H1 (cell line): ENCODE data around the gene DYDC2. TPM values are rescaled to one million over a fixed set of nuclear protein-coding genes. Genes with fewer than 3 reads are reported as not detected.

ENCODE experiments used
- CTCF ChIA-PET: fragments of 300-600 bp; sonication (Branson Sonifier 250); formaldehyde crosslinking; loops from one replicate; lab custom pipeline; 2021; ENCODE audit not compliant: partially characterized antibody; lab: Charles Lee
- POLR2A ChIA-PET: fragments of 300-600 bp; sonication (Branson Sonifier 250); formaldehyde crosslinking; loops from one replicate; lab custom pipeline; 2021; ENCODE audit warnings: inconsistent platforms; ENCODE audit not compliant: partially characterized antibody; lab: Charles Lee
- DNase-seq, 2 experiments: peaks; one replicate each; pipeline versions ENCODE4 v3.0.0 to v3.0.0-alpha.2; 2010 to 2022; ENCODE audit warnings: low spot score in 2 of 2, low read depth in 1 of 2, mixed read lengths in 1 of 2
- FAIRE-seq: peaks from 2 replicates; lab custom pipeline; 2011; peaks lifted over from hg19 to GRCh38; lab: Jason Lieb, UNC
- H2AFZ ChIP-seq: 2 replicates; pipeline ENCODE4 v1.8.1; 2012; ENCODE audit warnings: low read length, inconsistent platforms
- H2AK5ac ChIP-seq: 2 replicates; pipeline ENCODE4 v1.6.1; 2013; ENCODE audit warnings: low read depth, low read length
- H2BK120ac ChIP-seq: replicated peaks from 2 replicates; pipeline ENCODE3; 2013; ENCODE audit warnings: low read depth, low read length, inconsistent platforms
- H2BK12ac ChIP-seq: 2 replicates; pipeline ENCODE4 v1.6.1; 2013; ENCODE audit warnings: low read depth, low read length
- H2BK15ac ChIP-seq: 2 replicates; pipeline ENCODE4 v1.6.1; 2013; ENCODE audit warnings: low read length
- H2BK20ac ChIP-seq: 2 replicates; pipeline ENCODE4 v1.6.1; 2013; ENCODE audit warnings: low read length
- H2BK5ac ChIP-seq: 2 replicates; pipeline ENCODE4 v1.6.1; 2013; ENCODE audit warnings: low read depth, low read length
- H3K14ac ChIP-seq: 2 replicates; pipeline ENCODE4 v1.6.1; 2013; ENCODE audit warnings: inconsistent platforms; ENCODE audit not compliant: insufficient read length
- H3K18ac ChIP-seq: 2 replicates; pipeline ENCODE4 v1.6.1; 2013; ENCODE audit warnings: low read length; ENCODE audit errors: extremely low read depth
- H3K23ac ChIP-seq: 2 replicates; pipeline ENCODE4 v1.6.1; 2013; ENCODE audit warnings: inconsistent platforms; ENCODE audit not compliant: insufficient read length
- H3K23me2 ChIP-seq: 2 replicates; pipeline ENCODE4 v1.6.1; 2013; ENCODE audit warnings: low read depth, low read length
- H3K27ac ChIP-seq: 2 replicates; pipeline ENCODE4 v1.6.1; 2011; ENCODE audit warnings: low read depth, low read length, inconsistent platforms
- H3K27me3 ChIP-seq, 4 experiments: replicated peaks in 1 of 4; 1 replicate in 1 of 4; 2 replicates in 3 of 4; pipeline versions ENCODE4 v1.6.1 to v1.8.1; 2011 to 2013; ENCODE audit warnings: low read length in 3 of 4, mild to moderate bottlenecking in 3 of 4, inconsistent platforms in 2 of 4, mixed read lengths in 2 of 4, moderate library complexity in 1 of 4; ENCODE audit not compliant: control insufficient read depth in 3 of 4, insufficient read depth in 3 of 4; ENCODE audit errors: extremely low read depth in 1 of 4
- H3K36me3 ChIP-seq, 4 experiments: 2 replicates each; pipeline versions ENCODE4 v1.6.1 to v1.8.1; 2011 to 2013; ENCODE audit warnings: mild to moderate bottlenecking in 4 of 4, low read length in 3 of 4, moderate library complexity in 2 of 4, control low read depth in 1 of 4, inconsistent platforms in 1 of 4; ENCODE audit not compliant: insufficient read depth in 4 of 4, control insufficient read depth in 2 of 4
- H3K4ac ChIP-seq: replicated peaks from 2 replicates; pipeline ENCODE3; 2013; ENCODE audit warnings: low read length, low read depth, mixed read lengths, inconsistent platforms; ENCODE audit not compliant: insufficient read length
- H3K4me1 ChIP-seq, 4 experiments: replicated peaks in 1 of 4; 1 replicate in 1 of 4; 2 replicates in 3 of 4; pipeline versions ENCODE4 v1.6.1 to v1.8.1; 2011 to 2013; ENCODE audit warnings: low read length in 3 of 4, inconsistent platforms in 2 of 4, mixed read lengths in 1 of 4; ENCODE audit not compliant: insufficient read depth in 4 of 4, control insufficient read depth in 3 of 4
- H3K4me2 ChIP-seq, 2 experiments: 2 replicates each; pipeline versions ENCODE4 v1.6.1 to v1.8.1; 2011 to 2013; ENCODE audit warnings: low read depth in 2 of 2, low read length in 2 of 2, control low read depth in 1 of 2, inconsistent platforms in 1 of 2, mild to moderate bottlenecking in 1 of 2; ENCODE audit not compliant: insufficient read depth in 1 of 2
- H3K4me3 ChIP-seq, 4 experiments: fragments of 200-600, 300-600 bp in 1 of 4; sonication (generic), shearing (Covaris generic), sonication (Bioruptor Twin) in 1 of 4; 2 replicates each; pipeline versions ENCODE4 v1.5.1 to v1.8.1; 2011 to 2016; ENCODE audit warnings: low read length in 4 of 4, low read depth in 3 of 4, control low read depth in 2 of 4, inconsistent platforms in 2 of 4, mild to moderate bottlenecking in 2 of 4, mixed read lengths in 1 of 4, moderate library complexity in 1 of 4; ENCODE audit not compliant: insufficient read depth in 2 of 4; ENCODE audit errors: extremely low read depth in 1 of 4
- H3K56ac ChIP-seq: replicated peaks from 2 replicates; pipeline ENCODE3; 2013; ENCODE audit warnings: low read depth, mild to moderate bottlenecking, mixed read lengths, low read length, inconsistent platforms; ENCODE audit not compliant: insufficient read length
- H3K79me1 ChIP-seq: 2 replicates; pipeline ENCODE4 v1.6.1; 2013; ENCODE audit warnings: low read depth, low read length, control low read depth
- H3K79me2 ChIP-seq, 2 experiments: 2 replicates each; pipeline versions ENCODE4 v1.6.1 to v1.8.1; 2012 to 2013; ENCODE audit warnings: low read length in 2 of 2, mild to moderate bottlenecking in 2 of 2, inconsistent platforms in 1 of 2; ENCODE audit not compliant: insufficient read depth in 2 of 2, control insufficient read depth in 1 of 2
- H3K9ac ChIP-seq, 4 experiments: replicated peaks in 1 of 4; 1 replicate in 1 of 4; 2 replicates in 3 of 4; pipeline versions ENCODE4 v1.6.1 to v1.8.1; 2011 to 2013; ENCODE audit warnings: low read depth in 3 of 4, low read length in 3 of 4, control low read depth in 2 of 4, mild to moderate bottlenecking in 2 of 4, moderate library complexity in 2 of 4, inconsistent platforms in 1 of 4; ENCODE audit errors: extremely low read depth in 1 of 4
- H3K9me3 ChIP-seq, 2 experiments: 2 replicates each; pipeline versions ENCODE4 v1.6.1 to v1.8.1; 2012 to 2013; ENCODE audit warnings: mild to moderate bottlenecking in 2 of 2, moderate library complexity in 2 of 2, control low read depth in 1 of 2, inconsistent platforms in 1 of 2, low read depth in 1 of 2, low read length in 1 of 2, mixed read lengths in 1 of 2; ENCODE audit not compliant: insufficient read depth in 2 of 2
- H4K20me1 ChIP-seq, 2 experiments: replicated peaks in 1 of 2; 2 replicates each; pipeline versions ENCODE3 to v1.8.1; 2011 to 2013; ENCODE audit warnings: inconsistent platforms in 2 of 2, low read length in 2 of 2, mild to moderate bottlenecking in 1 of 2; ENCODE audit not compliant: insufficient read depth in 2 of 2, control insufficient read depth in 1 of 2
- H4K5ac ChIP-seq: 2 replicates; pipeline ENCODE4 v1.6.1; 2013; ENCODE audit warnings: low read length, low read depth, mixed read lengths, inconsistent platforms; ENCODE audit not compliant: insufficient read length
- H4K8ac ChIP-seq: 2 replicates; pipeline ENCODE4 v1.8.0; 2013; ENCODE audit warnings: mild to moderate bottlenecking, moderate library complexity, low read length, inconsistent platforms; ENCODE audit not compliant: insufficient read depth; ENCODE audit errors: extremely low read depth
- H4K91ac ChIP-seq: replicated peaks from 2 replicates; pipeline ENCODE3; 2013; ENCODE audit warnings: low read length, mixed read lengths, inconsistent platforms; ENCODE audit not compliant: insufficient read length
- EZH2 ChIP-seq: fragments of 200-600 bp; sonication (generic); IDR thresholded peaks from 2 replicates; pipeline ENCODE4 v1.7.1; 2012; ENCODE audit warnings: low read depth, mild to moderate bottlenecking, moderate library complexity, low read length, inconsistent platforms; ENCODE audit not compliant: severe bottlenecking
- NRF1 ChIP-seq: IDR thresholded peaks from 2 replicates; pipeline ENCODE4 v1.6.1; 2011; ENCODE audit warnings: mild to moderate bottlenecking, low read depth, low read length, improper control_type of control experiment
- POLR2A ChIP-seq, 2 experiments: IDR thresholded peaks; 1 replicate in 1 of 2; 2 replicates in 1 of 2; pipeline ENCODE4 v1.6.1; 2011; ENCODE audit warnings: low read depth in 2 of 2, low read length in 2 of 2, mild to moderate bottlenecking in 2 of 2; ENCODE audit errors: control extremely low read depth in 1 of 2
- WGBS, 2 experiments: shearing (Covaris generic) in 1 of 2; methylation state at CpG; one replicate each; pipeline versions ENCODE4 v1.1.6 to v1.1.7; 2013 to 2015; ENCODE audit warnings: low lambda C conversion rate in 2 of 2, mixed read lengths in 2 of 2, inconsistent platforms in 1 of 2, low coverage in 1 of 2, missing lambda C conversion rate in 1 of 2; ENCODE audit not compliant: insufficient replicate concordance in 2 of 2, insufficient coverage in 1 of 2, insufficient read length in 1 of 2; ENCODE audit errors: extremely low coverage in 1 of 2, missing lambda C conversion rate in 1 of 2; 5-methylcytosine and 5-hydroxymethylcytosine counted together
- polyA plus RNA-seq, 7 experiments: library from polyadenylated mRNA; depleted of rRNA in 3 of 7; stranded (reverse) in 5 of 7; unstranded in 2 of 7; fragments of >200 nt in 5 of 7; fragments of 200-250 nt in 2 of 7; gene quantifications; 1 replicate in 5 of 7; 2 replicates in 1 of 7; 4 replicates in 1 of 7; pipeline versions ENCODE4 v1.2.1 to v1.2.3, GENCODE V29; 2011 to 2013; ENCODE audit warnings: missing spikeins in 2 of 7, mixed read lengths in 2 of 7
- total RNA-seq: library from RNA; stranded (reverse); fragmentation: NEBNext Ultra II Directional; extraction: Animal tissue kit (Norgen Biotek cat#: 25700); gene quantifications from 2 replicates; pipeline ENCODE4 v1.2.1, GENCODE V29; 2021

Gene DYDC2
- total and polyA plus RNA-seq, 2 of the 8 experiments (the other 6 are each of a cell fraction or from before 2014, with no cell fraction given), result 1.5 to 5.2 TPM

- H3K23ac ChIP-seq, result no peak overlapping the region
- no peak overlapping the region for H3K14ac ChIP-seq
- H3K27ac ChIP-seq, result no peak overlapping the region
- H3K79me2 ChIP-seq, result peaks cover 0 to 11% of the 10 kb centered on the region in 2 experiments; a peak in 1 of 4 replicates
- H2BK12ac ChIP-seq, result 0 out of 2 replicates have a peak overlapping the region, but pooled peaks have one; percentile 23
- H4K8ac ChIP-seq, result no peak overlapping the region
- H3K79me1 ChIP-seq, result no peaks in the 10 kb centered on the region; the same call in 1 of the 2 replicates
- ChIA-PET POLR2A (interaction anchor here (0.6 to 1.6 kb wide), 7 partner anchors 10 to 191 kb away, joined by 3 to 5 read pairs (median 3); partner anchors contain the start of gene TSPAN14), CTCF (interaction anchor here (0.8 to 3.8 kb wide), 11 partner anchors 11 to 98 kb away, joined by 3 to 21 read pairs (median 4); no protein-coding TSS in a partner anchor)
- peak overlapping the region; percentile 91 for H3K18ac ChIP-seq
- H3K4me1 ChIP-seq, result peaks cover 0 to 5% (median 0%) of the 10 kb centered on the region in 4 experiments; a peak in 4 of 7 replicates
- peaks cover 9 to 14% of the 10 kb centered on the region in 2 experiments for H4K20me1 ChIP-seq
- no peak overlapping the region for H2AK5ac ChIP-seq
- H4K91ac ChIP-seq, result peak overlapping the region; percentile 25
- peaks cover 0 to 10% (median 6%) of the 10 kb centered on the region in 4 experiments; a peak in 3 of 7 replicates for H3K27me3 ChIP-seq
- H3K23me2 ChIP-seq, result peaks cover 9% of the 10 kb centered on the region; the same call in 1 of the 2 replicates
- no peak for TF ChIP-seq EZH2
- TF ChIP-seq NRF1, result no peak
- TF ChIP-seq POLR2A (IDR thresholded peaks at IDR 0.05; ENCODE audit: control extremely low read depth in 1 of 2, low read depth in 2 of 2, low read length in 2 of 2), result no peak
- H2AFZ ChIP-seq, result peak overlapping the region; percentile 31
- no peaks in the 10 kb centered on the region for H3K9me3 ChIP-seq
- no peak overlapping the region for H2BK5ac ChIP-seq
- H3K4me2 ChIP-seq, result peak overlapping the region; percentile 76 to 85
- H3K9ac ChIP-seq, result peak overlapping the region in 2 of 4 experiments; percentile 34 to 42; a peak in 3 of 7 replicates
- H3K56ac ChIP-seq, result no peak overlapping the region
- no peaks in the 10 kb centered on the region; a peak in 2 of 8 replicates for H3K36me3 ChIP-seq
- H2BK15ac ChIP-seq, result no peak overlapping the region; the same call in 1 of the 2 replicates
- H4K5ac ChIP-seq, result no peak overlapping the region
- 26% methylated on average over 16 of the region's 16 CpGs; no CpG with 5 or more reads in 1 of the 2 experiments for WGBS, 2 experiments
- no peak overlapping the region for H2BK120ac ChIP-seq
- peak overlapping the region; percentile 6 for H3K4ac ChIP-seq
- 0 out of 2 replicates have a peak overlapping the region, but pooled peaks have one; percentile 34 for H2BK20ac ChIP-seq
- H3K4me3 ChIP-seq, result peak overlapping the region; percentile 50 to 65 (median 60)
- DNase-seq (peak in 1 of 2 experiments; percentile 57), FAIRE-seq (no peak)
Observed at GRCh38 chr10:80407812-80408241, 51.2 kb downstream of the DYDC2 start.
